GM20000 (cell line): ENCODE data around the gene PRC1.

Source experiments
- DNase-seq: peaks from one replicate; pipeline ENCODE4 v3.0.0; 2012; ENCODE audit warnings: low spot score
- TF ChIP-seq, protein P1 (sequence below): IDR thresholded peaks from 2 replicates; pipeline ENCODE4 v1.5.1; 2012; ENCODE audit warnings: mild to moderate bottlenecking, control low read depth; ENCODE audit errors: extremely low read depth, missing control alignments

Gene PRC1

DNA sequence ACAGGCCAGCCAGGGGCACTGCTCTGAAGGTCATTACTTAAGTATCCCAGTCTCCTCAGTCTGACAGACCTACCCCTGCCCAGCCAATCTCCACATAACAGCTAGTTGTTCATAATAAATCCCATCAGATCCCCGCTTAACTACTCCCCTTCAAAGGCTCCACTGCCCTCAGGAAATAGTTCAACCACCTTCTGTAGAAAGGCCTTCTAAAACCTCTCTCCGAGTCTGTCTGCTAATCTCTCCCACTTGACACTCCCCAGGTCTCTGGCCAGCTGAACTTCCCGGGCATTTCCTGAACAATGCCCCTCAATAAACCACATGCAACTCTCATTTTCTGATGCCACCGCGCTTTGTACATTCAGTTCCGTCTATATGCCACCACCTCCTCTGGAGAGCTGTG is 6.0 kb downstream of the PRC1 start:
- TF ChIP-seq, protein P1, sequence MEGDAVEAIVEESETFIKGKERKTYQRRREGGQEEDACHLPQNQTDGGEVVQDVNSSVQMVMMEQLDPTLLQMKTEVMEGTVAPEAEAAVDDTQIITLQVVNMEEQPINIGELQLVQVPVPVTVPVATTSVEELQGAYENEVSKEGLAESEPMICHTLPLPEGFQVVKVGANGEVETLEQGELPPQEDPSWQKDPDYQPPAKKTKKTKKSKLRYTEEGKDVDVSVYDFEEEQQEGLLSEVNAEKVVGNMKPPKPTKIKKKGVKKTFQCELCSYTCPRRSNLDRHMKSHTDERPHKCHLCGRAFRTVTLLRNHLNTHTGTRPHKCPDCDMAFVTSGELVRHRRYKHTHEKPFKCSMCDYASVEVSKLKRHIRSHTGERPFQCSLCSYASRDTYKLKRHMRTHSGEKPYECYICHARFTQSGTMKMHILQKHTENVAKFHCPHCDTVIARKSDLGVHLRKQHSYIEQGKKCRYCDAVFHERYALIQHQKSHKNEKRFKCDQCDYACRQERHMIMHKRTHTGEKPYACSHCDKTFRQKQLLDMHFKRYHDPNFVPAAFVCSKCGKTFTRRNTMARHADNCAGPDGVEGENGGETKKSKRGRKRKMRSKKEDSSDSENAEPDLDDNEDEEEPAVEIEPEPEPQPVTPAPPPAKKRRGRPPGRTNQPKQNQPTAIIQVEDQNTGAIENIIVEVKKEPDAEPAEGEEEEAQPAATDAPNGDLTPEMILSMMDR: no peak
- DNase-seq: no peak

DNA sequence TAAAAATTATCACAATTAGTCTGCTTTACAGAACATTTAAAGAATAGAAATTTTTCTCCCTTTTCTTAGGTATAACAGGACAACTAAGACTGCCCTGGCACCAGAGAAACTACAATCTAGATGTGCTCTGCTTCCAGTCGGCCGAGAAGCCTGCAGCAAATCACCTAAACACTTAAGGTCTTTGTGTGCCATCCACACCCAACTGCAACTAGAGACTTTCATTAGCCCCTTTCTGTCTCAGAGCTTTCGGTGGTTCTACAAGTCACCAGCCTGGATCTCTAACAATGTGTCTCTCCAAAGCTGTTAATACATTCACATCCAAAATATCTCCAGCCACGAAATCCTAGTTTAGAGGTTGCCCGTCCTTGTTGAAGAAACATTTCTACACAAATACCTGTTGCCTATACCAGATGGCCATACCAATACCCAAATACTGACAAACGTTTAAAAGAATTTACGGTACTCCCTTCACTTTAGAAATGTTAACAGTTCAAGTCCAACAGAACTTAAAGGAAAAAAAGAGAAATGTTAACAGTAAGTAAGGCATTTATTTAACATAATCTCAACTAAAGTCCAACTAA is 6.7 kb downstream of the PRC1 start:
- no peak for DNase-seq
- TF ChIP-seq, protein P1: no peak

DNA sequence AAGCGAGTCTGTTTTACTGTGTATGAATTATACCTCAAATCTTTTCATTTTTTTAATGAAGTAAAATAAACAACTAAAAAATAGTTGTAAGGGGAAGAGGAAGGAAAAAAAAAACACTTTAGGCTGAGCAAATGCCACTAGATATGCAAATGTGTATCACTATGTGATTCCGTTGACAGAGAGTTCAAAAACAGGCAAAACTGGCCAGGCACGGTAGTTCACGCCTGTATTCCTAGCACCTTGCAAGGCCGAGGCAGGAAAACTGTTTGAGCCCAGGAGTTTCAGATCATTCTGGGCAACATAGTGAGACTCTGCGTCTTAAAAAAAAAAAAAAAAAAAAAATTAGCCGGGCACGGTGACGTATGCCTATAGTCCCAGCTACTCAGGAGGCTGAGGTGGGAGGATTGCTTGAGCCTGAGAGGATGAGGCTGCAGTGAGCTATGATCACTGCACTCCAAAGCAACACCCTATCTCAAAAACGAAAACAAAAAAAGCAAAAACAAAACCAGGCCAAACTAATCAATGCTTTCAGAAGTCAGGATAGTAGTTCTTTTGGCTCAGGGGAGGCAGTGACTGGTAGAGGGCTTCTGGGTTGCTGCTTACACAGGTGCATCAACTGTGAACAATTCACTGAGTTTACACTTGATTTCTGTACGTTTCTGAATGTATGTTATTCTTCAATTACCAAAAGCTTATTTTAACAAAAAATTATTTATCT is 7.4 kb downstream of the PRC1 start:
- peak; percentile 40 for DNase-seq
- TF ChIP-seq, protein P1: no peak

DNA sequence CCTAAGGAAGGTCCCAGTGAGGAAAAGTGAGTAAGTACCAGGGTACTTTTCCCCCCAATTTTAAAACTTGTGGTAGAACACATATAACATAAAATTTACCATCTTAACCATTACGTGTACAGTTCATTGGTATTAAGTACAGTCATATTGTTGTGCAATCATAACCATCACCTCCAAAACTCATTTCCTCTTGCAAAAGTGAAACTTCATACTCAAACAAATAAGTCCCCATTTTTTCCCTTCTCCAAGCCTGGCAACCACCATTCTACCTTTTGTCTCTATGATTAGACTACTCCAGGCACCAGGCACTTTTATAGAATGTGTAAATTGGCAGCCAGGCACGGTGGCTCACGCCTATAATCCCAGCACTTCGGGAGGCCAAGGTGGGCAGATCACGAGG is 12.2 kb downstream of the PRC1 start:
- TF ChIP-seq, protein P1: no peak
- no peak for DNase-seq

DNA sequence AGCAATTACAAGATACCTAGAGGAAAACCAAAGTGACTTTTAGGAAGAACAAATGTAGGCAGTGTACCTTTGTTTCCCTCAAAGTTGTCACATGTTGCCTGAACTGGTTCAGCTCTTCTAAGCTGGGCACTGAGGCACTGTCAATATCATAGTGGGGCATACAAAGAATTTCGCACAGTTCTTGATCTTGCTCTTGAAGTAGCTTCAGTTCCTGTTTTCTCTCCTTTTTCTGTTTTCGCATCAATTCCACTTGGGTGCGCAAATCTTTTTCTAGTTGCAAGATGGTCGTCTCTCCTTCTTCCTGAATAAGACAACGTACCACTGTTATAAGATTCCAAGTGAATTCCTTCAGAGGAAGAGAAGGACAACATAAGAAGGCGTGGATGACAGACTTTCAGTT is 12.7 kb downstream of the PRC1 start:
- peak; percentile 46 for DNase-seq
- TF ChIP-seq, protein P1: no peak

DNA sequence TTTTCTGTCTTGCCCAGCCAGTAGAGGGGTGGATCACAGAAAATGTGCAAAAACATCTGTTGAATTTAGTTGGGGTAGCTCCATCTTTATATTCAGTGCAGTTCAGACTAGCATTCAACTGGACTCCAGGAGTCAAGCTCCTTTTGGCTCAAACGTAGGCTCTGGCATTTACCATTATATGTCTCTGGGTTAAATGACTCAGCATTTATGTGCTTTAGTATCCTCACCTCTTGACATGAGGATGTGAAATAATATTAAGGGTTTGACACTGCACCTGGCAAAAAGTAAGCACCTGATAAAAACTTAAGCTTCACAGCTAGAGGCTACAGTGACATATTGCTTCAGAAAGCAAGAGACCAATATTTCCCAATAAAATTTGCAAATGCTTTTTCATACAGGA is 14.8 kb downstream of the PRC1 start:
- TF ChIP-seq, protein P1: no peak
- no peak for DNase-seq

DNA sequence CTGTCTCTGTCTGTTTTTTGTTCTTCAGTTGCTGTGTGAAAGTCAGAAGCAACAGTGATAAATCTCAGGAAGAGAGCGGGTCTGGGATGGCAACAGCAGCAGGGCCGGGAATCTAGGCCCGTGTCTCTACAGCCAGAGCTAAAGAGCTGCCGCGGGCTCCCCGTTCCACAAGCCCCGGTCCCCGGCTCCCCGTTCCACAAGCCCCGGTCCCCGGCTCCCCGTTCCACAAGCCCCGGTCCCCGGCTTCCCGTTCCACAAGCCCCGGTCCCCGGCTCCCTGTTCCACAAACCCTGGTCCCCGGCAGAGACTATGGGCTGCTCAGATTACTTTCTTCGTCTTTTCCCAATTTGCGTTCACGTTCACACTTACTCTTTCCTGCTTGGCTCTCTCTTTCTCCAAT is 20.1 kb downstream of the PRC1 start:
- TF ChIP-seq, protein P1: no peak
- no peak for DNase-seq
